VCaP (cell line): Measurements from ENCODE around the gene DGLUCY.
"Not testable (repeated sequence)": the region's sequence is repeated elsewhere in the genome, so short reads cannot be mapped to it uniquely, and the experiment has no call there.

Experiments
- H3K27ac ChIP-seq: fragments of 450-650 bp; 2 replicates; pipeline ENCODE4 v1.5.1; 2017
- TF ChIP-seq, protein P1 (sequence below): fragments of 450-650 bp; conservative IDR thresholded peaks from 2 replicates; pipeline ENCODE4 v1.5.1; 2017; ENCODE audit warnings: mild to moderate bottlenecking, moderate library complexity

The DGLUCY gene

DNA sequence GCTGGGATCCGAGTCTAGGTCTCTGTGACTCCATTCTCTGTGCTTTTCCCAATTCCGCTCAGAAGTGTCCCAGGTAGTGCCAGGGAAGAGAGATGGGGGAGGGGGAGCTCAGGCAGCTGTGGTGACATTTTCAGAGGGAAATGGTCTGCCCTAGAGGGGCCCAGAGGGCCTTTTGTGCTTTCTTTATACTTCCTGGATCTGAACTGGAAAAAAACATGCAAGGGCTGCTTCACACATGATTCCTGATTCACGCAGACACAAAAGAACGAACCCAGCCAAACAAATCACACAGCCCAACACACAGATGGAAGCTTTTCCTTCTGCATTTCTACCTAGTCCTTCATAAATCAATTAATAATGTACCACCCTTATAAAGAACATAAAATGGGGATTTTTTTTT is 104.1 kb downstream of the DGLUCY start:
- no peak overlapping the region for H3K27ac ChIP-seq
- TF ChIP-seq, protein P1, sequence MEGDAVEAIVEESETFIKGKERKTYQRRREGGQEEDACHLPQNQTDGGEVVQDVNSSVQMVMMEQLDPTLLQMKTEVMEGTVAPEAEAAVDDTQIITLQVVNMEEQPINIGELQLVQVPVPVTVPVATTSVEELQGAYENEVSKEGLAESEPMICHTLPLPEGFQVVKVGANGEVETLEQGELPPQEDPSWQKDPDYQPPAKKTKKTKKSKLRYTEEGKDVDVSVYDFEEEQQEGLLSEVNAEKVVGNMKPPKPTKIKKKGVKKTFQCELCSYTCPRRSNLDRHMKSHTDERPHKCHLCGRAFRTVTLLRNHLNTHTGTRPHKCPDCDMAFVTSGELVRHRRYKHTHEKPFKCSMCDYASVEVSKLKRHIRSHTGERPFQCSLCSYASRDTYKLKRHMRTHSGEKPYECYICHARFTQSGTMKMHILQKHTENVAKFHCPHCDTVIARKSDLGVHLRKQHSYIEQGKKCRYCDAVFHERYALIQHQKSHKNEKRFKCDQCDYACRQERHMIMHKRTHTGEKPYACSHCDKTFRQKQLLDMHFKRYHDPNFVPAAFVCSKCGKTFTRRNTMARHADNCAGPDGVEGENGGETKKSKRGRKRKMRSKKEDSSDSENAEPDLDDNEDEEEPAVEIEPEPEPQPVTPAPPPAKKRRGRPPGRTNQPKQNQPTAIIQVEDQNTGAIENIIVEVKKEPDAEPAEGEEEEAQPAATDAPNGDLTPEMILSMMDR, result no peak

DNA sequence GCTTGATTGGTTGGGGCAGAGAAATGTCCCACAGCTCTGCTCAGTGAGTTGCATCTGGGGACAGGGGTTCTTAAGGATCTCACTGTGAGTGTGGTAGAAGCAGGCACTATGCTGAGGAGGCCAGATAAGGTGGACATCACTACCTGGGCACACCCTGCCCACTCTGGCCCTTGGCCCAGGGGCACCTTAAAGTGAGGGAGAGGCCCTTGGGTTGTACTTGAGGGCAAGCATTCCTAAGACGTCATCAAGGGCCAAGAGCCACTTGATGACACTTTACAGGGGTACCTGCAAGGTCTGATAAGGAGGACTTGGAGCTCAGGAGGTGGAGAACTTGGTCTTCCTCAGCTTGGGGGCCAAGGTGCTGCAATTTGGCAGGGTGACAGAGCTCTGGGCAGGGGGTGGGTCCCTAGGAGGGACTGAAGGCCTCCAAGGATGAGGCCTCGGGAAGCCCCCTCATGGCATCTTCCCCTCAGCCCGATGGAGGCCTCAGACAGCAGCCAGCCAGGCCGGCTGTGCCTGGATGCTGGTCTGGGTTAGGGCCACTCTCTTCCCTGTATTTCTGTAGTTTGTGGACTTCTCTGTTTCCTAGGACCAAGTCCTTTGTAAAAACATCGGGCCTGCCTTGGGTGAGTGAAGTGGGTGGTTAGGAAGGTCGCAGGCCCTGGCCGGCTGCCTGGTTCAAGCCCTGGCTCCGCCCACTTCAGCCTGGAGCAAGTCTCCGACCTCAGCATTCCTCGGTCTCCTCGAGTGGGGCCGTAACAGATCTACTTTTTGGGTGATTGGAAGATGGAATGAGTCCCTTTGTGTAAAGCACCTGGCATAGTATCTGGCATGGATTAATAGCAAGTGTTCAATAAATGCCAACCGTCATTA is 105.9 kb downstream of the DGLUCY start:
- no peak overlapping the region for H3K27ac ChIP-seq
- TF ChIP-seq, protein P1, result no peak

DNA sequence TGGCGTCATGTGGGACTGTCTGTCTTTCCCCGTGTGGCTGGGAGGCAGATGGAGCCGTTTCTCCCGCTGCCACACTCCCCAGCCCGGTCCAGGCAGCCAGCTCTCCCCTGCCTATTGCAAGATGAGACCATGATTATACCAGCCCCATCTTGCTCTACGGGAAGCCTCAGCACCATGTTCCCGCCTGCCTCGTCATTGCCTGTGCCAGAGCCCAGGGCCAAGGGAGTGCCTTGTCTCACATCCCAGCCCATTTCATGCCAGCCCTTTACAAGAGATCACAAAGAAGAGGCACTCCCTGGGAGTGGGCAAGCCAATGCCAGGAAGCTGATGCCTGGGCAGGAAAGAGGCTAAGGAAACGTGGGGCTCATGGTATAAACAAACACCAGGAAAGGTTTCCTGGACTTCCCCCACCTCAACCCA is 106.7 kb downstream of the DGLUCY start:
- TF ChIP-seq, protein P1, result no peak
- H3K27ac ChIP-seq, result no peak overlapping the region

DNA sequence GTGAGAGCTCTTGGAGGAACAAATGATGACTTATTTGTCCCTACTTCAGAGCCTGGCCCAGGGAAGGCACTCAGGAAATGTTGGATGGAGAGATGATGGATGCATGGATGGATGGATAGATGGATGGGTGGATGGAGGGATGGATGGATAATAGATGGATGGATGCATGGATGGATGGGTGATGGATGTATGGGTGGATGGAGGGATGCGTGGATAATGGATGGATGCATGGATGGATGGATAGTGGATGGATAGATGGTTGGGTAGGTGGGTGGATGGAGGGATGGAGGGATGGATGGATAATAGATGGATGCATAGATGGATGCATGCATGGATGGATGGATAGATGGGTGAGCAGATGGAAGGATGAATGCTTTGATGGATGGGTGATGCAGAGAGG is 107.4 kb downstream of the DGLUCY start:
- TF ChIP-seq, protein P1, result no peak
- no peak overlapping the region for H3K27ac ChIP-seq

DNA sequence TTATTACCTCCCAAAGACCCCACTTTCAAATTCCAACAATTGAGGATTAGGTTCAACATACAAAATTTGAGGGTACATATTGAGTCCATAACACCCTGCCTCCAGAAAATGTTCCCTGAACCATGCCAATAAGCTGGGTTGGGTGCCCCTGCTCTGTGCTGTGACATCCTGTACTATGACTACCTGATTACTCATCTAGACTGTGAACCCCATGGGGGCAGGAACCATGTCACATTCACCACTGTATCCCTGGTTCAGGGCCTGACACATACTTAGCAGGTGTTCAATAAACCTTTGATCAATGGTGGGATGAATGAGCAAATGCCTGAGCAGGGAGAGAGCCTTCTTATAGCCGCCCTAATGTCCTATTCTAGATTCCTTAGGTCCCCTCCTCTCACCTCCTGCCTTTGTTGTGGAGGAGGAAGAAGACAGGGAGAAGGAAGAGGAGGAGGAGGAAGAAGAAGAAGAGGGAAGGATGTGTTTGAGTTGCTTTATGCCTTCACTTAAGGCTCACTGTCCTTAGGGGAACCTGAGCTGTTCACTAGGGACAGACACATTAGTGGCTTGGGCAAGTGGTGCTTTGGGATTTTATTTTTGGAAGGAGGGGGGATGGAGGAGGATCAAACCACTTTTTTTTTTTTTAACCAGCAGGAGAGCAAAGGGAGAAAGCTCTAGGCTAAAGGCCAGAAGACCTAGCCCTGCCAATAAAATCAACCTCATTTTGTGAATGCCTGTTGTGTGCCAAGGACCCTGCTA is 109.3 kb downstream of the DGLUCY start:
- TF ChIP-seq, protein P1, result no peak
- H3K27ac ChIP-seq, result no peak overlapping the region

DNA sequence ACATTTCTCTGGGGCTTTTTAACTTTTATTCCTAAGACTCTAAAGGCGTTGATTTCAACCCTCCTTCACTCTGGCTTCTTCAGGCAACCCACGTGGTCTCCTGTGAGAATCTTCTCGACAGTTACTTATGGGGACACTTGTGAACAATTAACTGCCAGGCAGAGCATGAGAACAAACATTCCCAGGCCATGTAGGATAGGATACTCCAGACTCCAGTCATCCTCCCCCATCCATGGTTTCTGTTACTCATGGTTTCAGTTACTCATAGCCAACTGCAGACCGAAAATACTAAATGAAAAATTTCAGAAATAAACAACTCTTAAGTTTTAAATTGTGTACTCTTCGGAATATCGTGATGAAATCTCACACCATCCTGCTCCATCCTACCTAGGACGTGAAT is 111.2 kb downstream of the DGLUCY start:
- no peak overlapping the region for H3K27ac ChIP-seq
- TF ChIP-seq, protein P1, result no peak

DNA sequence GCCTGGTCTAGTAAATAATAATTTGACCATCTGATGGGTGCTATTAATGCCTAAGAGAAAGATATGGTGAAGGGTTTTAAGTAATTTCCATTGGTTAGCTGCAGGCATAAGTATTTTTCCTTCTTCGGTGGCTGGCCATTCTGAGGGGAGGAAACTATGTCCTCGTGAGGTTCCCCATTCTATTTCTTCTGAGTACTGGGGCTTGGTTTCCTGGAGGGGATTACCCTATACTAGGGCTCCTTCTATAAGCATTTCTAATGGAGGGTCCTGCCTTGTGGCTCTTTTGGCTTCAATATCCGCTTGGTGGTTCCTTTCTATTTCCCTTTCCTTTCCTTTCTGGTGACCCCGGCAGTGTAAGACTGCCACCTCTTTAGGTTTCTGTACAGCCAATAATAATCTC is 112.5 kb downstream of the DGLUCY start:
- H3K27ac ChIP-seq, result not testable (repeated sequence)
